GM23338 (cell line): ENCODE measurements around the gene GLUD1. TPM values are rescaled to one million over a fixed set of nuclear protein-coding genes. Genes with fewer than 3 reads are reported as not detected.

ENCODE experiments used
- ATAC-seq: fragments of 200-7000 bp; cut with Tn5 transposase; 3 replicates; pipeline ENCODE4 v1.9.1; 2020
- DNase-seq: peaks from one replicate; pipeline ENCODE4 v3.0.0-alpha.2; 2015; ENCODE audit warnings: low spot score
- H2AFZ ChIP-seq: fragments of 200-600 bp; sonication (generic); 2 replicates; pipeline ENCODE4 v1.8.0; 2016; ENCODE audit warnings: antibody characterized with exemption, mild to moderate bottlenecking, moderate library complexity
- H3F3A ChIP-seq: fragments of 200-600 bp; sonication (generic); replicated peaks from 2 replicates; pipeline ENCODE4 v1.8.0; 2017; ENCODE audit warnings: antibody characterized with exemption, mixed run types, low read depth
- H3K27ac ChIP-seq: fragments of 200-600 bp; sonication (generic); 2 replicates; pipeline ENCODE4 v1.6.1; 2016; ENCODE audit warnings: low read depth
- H3K27me3 ChIP-seq: fragments of 200-600 bp; sonication (generic); 2 replicates; pipeline ENCODE4 v1.8.0; 2016; ENCODE audit warnings: mild to moderate bottlenecking, mixed run types, moderate library complexity; ENCODE audit not compliant: insufficient read depth
- H3K36me3 ChIP-seq: fragments of 200-600 bp; sonication (generic); 2 replicates; pipeline ENCODE4 v1.8.0; 2016; ENCODE audit warnings: mild to moderate bottlenecking; ENCODE audit not compliant: insufficient read depth
- H3K4me1 ChIP-seq: fragments of 200-600 bp; sonication (generic); 2 replicates; pipeline ENCODE4 v1.8.0; 2016; ENCODE audit warnings: mild to moderate bottlenecking, moderate library complexity; ENCODE audit not compliant: insufficient read depth
- H3K4me2 ChIP-seq: fragments of 200-600 bp; sonication (generic); 2 replicates; pipeline ENCODE4 v1.7.1; 2017; ENCODE audit warnings: mixed run types
- H3K4me3 ChIP-seq: fragments of 200-600 bp; sonication (generic); 2 replicates; pipeline ENCODE4 v1.6.1; 2016; ENCODE audit warnings: mixed run types
- H3K79me2 ChIP-seq: fragments of 200-600 bp; sonication (generic); replicated peaks from 2 replicates; pipeline ENCODE4 v1.8.0; 2017; ENCODE audit warnings: mild to moderate bottlenecking; ENCODE audit not compliant: insufficient read depth
- H3K9me2 ChIP-seq: fragments of 200-600 bp; sonication (generic); 2 replicates; pipeline ENCODE4 v1.8.0; 2017; ENCODE audit not compliant: insufficient read depth
- H4K20me1 ChIP-seq: fragments of 200-600 bp; sonication (generic); replicated peaks from 2 replicates; pipeline ENCODE4 v1.8.0; 2017; ENCODE audit warnings: mild to moderate bottlenecking; ENCODE audit not compliant: insufficient read depth
- H3K27ac Mint-ChIP-seq: 2 replicates; pipeline ENCODE4 v1.8.0; 2020; ENCODE audit warnings: inconsistent platforms, mild to moderate bottlenecking, moderate library complexity, mixed read lengths
- H3K27me3 Mint-ChIP-seq: 3 replicates; pipeline ENCODE4 v1.8.0; 2022; ENCODE audit warnings: low read depth, mild to moderate bottlenecking, moderate library complexity, mixed read lengths, inconsistent platforms; ENCODE audit not compliant: insufficient read depth, poor library complexity
- H3K36me3 Mint-ChIP-seq: 3 replicates; pipeline ENCODE4 v1.8.0; 2021; ENCODE audit warnings: low read depth, mild to moderate bottlenecking, inconsistent platforms, moderate library complexity, mixed read lengths
- H3K4me1 Mint-ChIP-seq: 3 replicates; pipeline ENCODE4 v1.8.0; 2020; ENCODE audit warnings: mild to moderate bottlenecking, inconsistent platforms, mixed read lengths
- H3K4me3 Mint-ChIP-seq: 3 replicates; pipeline ENCODE4 v1.8.0; 2021; ENCODE audit warnings: moderate library complexity, mild to moderate bottlenecking, inconsistent platforms, mixed read lengths
- H3K9me3 Mint-ChIP-seq: 3 replicates; pipeline ENCODE4 v1.8.0; 2020; ENCODE audit warnings: moderate library complexity, mild to moderate bottlenecking, inconsistent platforms, mixed read lengths
- EZH2phosphoT487 ChIP-seq: fragments of 200-600 bp; sonication (generic); IDR thresholded peaks from one replicate; pipeline ENCODE4 v1.8.1; 2018; ENCODE audit warnings: antibody characterized with exemption; ENCODE audit not compliant: unreplicated experiment
- REST ChIP-seq: IDR thresholded peaks from one replicate; pipeline ENCODE4 v1.6.1; 2018; ENCODE audit warnings: antibody characterized with exemption; ENCODE audit not compliant: unreplicated experiment
- ZNF462 ChIP-seq: fragments of 250-450 bp; sonication (Bioruptor Pico); IDR thresholded peaks from 2 replicates; pipeline ENCODE4 v1.5.0; 2020; ENCODE audit warnings: mild to moderate bottlenecking, moderate library complexity
- polyA plus RNA-seq: library from polyadenylated mRNA; unstranded; fragments of >200 nt; fragmentation: Nextera tagmentation; extraction: Ambion mirVana; gene quantifications from 2 replicates; pipeline ENCODE4 v1.2.1, GENCODE V29; 2016
- total RNA-seq: library from RNA; depleted of rRNA; stranded (reverse); fragments of >200 nt; shearing (Covaris generic); gene quantifications from 2 replicates; pipeline ENCODE4 v1.2.3, GENCODE V29; 2014

GLUD1 gene
- total and polyA plus RNA-seq, 2 experiments from 2014 or later = 44.7 to 144 TPM

- Mint-ChIP-seq H3K9me3 (no peaks in the 10 kb centered on the region), H3K36me3 (peaks cover 50% of the 10 kb centered on the region), H3K4me1 (no peaks in the 10 kb centered on the region), H3K27ac (peak overlapping the region; percentile 59; the same call in 1 of the 2 replicates), H3K4me3 (no peak overlapping the region), H3K27me3 (no peaks in the 10 kb centered on the region)
- Histone ChIP-seq H3K4me1 (no peaks in the 10 kb centered on the region), H4K20me1 (peaks cover 5% of the 10 kb centered on the region; the same call in 1 of the 2 replicates), H2AFZ (no peak overlapping the region), H3K27ac (no peak overlapping the region), H3K36me3 (peaks cover 32% of the 10 kb centered on the region), H3K27me3 (no peaks in the 10 kb centered on the region), H3F3A (no peaks in the 10 kb centered on the region), H3K79me2 (no peaks in the 10 kb centered on the region), H3K9me2 (no peaks in the 10 kb centered on the region), H3K4me2 (no peak overlapping the region), H3K4me3 (no peak overlapping the region)
- no peak for TF ChIP-seq ZNF462 (CRISPR knock-in tag)
- TF ChIP-seq EZH2phosphoT487 = no peak
- no peak for TF ChIP-seq REST
- ATAC-seq = no peak
- DNase-seq = no peak
These were observed 28.5 kb downstream of the GLUD1 start for GRCh38 chr10:87066178-87066577.
